GM10266 (cell line): Measurements from ENCODE around the gene ANKRD29.
A peak's percentile ranks its signal among the peaks of the same experiment; 100 is the strongest.

Experiments
- DNase-seq: peaks from one replicate; pipeline ENCODE4 v3.0.0; 2012; ENCODE audit errors: extremely low spot score
- TF ChIP-seq, protein P1 (sequence below): IDR thresholded peaks from 2 replicates; pipeline ENCODE4 v1.5.1; 2012; ENCODE audit warnings: mild to moderate bottlenecking, low read depth; ENCODE audit not compliant: control insufficient read depth, insufficient read depth; ENCODE audit errors: missing control alignments

ANKRD29 gene

DNA sequence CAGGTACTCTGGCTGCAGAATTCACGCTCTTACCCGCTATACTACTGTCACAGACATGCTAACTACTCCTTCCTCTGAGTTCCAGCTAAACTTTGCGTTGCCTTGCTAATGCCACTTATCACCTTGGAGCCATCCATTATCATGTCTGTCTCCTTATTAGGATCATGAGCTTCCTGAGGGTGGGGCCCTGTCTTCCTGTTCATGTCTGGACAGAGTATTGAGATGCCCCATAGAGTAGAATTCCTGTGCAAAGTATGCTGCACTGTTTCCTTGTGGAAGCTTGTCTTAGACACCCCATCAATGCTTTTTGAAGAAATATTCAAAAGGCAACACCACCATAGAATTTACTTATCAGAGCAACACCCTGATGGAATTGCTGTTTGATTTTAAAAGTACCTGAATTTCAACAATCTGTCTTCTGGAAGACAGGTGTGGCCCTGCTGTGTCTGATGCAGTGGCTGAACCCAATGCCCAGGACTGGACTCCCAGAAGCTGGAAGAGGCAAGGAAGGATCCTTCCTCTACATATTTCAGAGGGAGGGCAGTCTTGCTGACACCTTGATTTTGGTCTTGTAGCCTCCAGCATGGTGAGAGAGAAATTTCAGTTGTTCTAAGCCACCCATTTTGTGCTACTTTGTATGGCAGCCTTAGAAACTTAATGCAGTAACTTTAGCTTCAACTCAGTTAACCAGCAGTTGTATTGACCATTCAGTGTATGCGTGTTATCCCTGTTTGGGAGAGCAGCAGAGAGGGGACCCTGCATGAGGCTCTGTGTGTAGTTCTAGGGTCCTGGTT lies 32.1 kb upstream of the ANKRD29 start:
- DNase-seq, result no peak
- TF ChIP-seq, protein P1, sequence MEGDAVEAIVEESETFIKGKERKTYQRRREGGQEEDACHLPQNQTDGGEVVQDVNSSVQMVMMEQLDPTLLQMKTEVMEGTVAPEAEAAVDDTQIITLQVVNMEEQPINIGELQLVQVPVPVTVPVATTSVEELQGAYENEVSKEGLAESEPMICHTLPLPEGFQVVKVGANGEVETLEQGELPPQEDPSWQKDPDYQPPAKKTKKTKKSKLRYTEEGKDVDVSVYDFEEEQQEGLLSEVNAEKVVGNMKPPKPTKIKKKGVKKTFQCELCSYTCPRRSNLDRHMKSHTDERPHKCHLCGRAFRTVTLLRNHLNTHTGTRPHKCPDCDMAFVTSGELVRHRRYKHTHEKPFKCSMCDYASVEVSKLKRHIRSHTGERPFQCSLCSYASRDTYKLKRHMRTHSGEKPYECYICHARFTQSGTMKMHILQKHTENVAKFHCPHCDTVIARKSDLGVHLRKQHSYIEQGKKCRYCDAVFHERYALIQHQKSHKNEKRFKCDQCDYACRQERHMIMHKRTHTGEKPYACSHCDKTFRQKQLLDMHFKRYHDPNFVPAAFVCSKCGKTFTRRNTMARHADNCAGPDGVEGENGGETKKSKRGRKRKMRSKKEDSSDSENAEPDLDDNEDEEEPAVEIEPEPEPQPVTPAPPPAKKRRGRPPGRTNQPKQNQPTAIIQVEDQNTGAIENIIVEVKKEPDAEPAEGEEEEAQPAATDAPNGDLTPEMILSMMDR, result no peak

DNA sequence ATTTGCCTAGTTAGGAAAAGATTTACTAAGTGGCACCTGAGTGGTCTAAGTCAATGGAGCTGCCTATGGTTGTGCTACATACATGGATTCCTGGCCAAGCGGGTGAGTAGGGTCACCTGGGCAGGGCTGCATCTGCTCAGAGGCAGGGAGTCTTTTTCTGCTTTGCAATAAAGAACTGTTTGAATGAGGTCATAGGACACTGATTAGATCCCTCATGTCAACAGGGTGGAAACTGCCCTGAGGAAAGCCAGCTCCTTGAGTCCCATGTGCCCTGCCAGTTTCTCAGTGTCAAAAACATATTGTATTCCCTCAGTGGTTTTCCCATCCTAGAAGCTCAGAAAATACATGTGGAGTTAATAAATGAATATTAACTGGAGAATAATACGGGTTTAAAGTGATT lies 31.1 kb upstream of the ANKRD29 start:
- TF ChIP-seq, protein P1, result no peak

DNA sequence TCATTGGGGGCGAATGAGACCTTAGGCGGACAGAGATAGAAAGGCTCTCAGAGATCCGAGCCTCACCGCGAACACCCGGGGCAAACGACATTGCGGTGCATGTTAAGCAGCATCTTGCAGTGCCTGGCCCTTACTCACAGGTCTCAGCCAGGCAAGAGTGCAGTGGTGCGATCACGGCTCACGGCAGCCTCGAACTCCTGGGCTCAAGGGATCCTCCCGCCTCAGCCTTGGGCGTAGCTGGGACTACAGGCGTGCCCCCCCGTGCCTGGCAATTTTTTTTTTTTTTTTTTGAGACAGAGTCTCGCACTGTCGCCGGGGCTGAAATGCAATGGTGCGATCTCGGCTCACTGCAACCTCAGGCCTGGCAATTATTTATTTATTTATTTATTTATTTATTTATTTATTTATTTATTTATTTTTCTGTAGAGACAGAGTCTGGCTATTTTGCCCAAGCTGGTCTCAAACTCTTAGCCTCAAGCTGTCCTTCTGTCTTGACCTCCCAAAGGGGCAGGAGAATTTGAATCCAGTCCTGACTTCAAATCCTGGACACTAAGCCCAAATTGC lies 27.9 kb upstream of the ANKRD29 start:
- TF ChIP-seq, protein P1, result no peak
- no peak for DNase-seq

More for the DNA sequence above, 31.1 kb upstream of the ANKRD29 start:
- no peak for DNase-seq

DNA sequence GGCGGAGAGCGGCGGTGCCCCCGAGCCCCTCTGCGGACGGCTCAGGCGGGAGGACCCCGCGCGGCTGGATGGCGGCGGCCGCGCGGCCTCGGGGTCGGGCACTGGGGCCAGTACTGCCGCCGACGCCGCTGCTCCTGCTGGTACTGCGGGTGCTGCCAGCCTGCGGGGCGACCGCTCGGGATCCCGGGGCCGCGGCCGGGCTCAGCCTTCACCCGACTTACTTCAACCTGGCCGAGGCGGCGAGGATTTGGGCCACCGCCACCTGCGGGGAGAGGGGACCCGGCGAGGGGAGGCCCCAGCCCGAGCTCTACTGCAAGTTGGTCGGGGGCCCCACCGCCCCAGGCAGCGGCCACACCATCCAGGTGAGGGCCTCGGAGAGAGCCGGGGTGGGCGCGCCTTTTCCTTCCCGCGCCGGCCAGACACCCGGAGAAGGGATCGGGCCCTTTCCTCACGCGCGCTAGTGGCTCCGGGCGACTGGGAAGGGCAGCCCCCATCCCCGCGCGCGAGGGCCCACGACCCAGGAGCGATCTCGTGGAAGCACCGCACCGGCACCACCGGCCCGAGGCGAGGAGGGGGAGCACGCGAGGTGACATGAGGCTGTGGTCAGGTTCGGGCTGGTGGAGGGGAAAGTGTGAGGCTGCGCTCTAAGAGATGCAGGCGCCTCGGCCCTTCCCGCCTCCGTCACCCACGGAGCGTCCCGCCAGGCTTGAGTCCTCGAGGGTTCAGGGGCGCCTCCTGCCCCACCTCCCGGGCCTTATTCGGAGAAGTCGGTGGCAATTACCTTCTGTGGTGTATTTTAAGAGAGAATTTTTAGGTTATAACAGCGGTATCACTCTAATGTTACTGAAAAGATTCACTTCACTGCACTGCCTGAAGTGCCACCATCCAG lies 27.1 kb upstream of the ANKRD29 start:
- no peak for DNase-seq
- TF ChIP-seq, protein P1, result no peak

DNA sequence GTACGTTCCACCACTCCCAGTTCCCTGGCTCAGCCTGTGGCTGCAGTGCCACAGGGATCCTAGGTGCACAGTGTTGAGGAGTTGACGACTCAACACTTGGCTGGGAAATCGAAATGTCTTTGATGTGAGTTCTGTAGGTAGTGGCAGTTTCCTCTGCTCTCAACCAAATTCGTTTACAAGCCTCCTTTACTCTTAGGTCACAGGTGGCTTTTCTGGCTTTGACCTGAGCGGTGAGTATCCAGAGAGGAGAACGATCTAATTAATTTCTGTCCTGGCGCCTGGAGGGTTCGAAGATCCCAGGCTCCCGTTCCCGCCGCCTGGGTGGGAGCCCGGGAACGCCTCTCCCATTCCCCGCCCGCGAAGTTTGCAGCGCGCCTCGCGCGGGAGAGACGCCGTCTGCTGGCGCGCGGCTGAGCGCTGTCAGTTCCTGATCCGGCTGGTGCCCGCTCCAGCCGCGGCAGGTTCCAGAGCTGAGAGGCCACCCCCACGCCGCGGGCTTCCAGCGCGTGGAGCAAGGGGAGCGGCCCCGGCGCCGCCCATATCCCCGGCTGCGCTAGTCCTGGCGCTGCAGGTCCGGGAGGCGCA lies 26.4 kb upstream of the ANKRD29 start, which contains the start of gene LAMA3:
Gene LAMA3, plus strand, starts transcription at position 423 of the 585 bp plus-strand sequence. CDS start 231 bp downstream, outside the sequence.
- no peak for DNase-seq
- TF ChIP-seq, protein P1, result peak; percentile 7

DNA sequence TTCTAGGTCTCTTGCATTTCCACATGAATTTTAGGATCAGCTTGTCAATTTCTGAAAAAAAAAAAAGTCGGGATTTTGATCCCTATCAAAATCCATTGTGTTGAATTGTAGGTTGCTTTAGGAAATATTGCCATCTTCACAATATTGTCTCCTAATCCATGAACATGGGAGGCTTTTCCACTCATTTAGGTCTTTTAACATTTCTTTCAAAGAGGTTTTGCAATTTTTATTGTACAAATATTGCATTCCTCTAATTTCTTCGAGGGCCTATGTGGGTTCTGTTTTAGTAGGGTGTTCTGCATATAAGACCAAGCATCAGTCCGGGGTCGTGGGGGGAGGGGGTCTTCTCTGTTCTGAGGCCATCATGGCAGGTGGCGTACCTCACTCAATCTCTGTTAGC lies 25.8 kb upstream of the ANKRD29 start:
- TF ChIP-seq, protein P1, result no peak
- no peak for DNase-seq
